Effector memory CD8-positive, alpha-beta T cell (primary cell): ENCODE data around the gene PLCD1.

Experiments
- ATAC-seq: fragments of 150-1000 bp; cut with Tn5 transposase; replicated peaks from 2 replicates; pipeline ENCODE4 v1.10.0; 2021; ENCODE audit warnings: mild to moderate bottlenecking, moderate library complexity
- DNase-seq, 3 experiments: peaks; one replicate each; pipeline ENCODE4 v3.0.0; 2021
- H3K27ac Mint-ChIP-seq, 2 donors: one replicate each; pipeline ENCODE4 v1.8.0; 2022; ENCODE audit warnings: mild to moderate bottlenecking in 2 of 2, mixed read lengths in 2 of 2, moderate library complexity in 2 of 2
- H3K27me3 Mint-ChIP-seq, 2 donors: one replicate each; pipeline ENCODE4 v1.8.0; 2022; ENCODE audit warnings: mixed read lengths in 2 of 2
- H3K36me3 Mint-ChIP-seq: one replicate; pipeline ENCODE4 v1.8.0; 2022; ENCODE audit warnings: mild to moderate bottlenecking, moderate library complexity, mixed read lengths; ENCODE audit not compliant: insufficient read depth
- H3K4me1 Mint-ChIP-seq, 2 donors: one replicate each; pipeline ENCODE4 v1.8.0; 2022; ENCODE audit warnings: low read depth in 2 of 2, mixed read lengths in 2 of 2
- H3K4me3 Mint-ChIP-seq, 2 donors: one replicate each; pipeline ENCODE4 v1.8.0; 2022; ENCODE audit warnings: mild to moderate bottlenecking in 2 of 2, mixed read lengths in 2 of 2, moderate library complexity in 2 of 2
- H3K9me3 Mint-ChIP-seq, 2 donors: one replicate each; pipeline ENCODE4 v1.8.0; 2022; ENCODE audit warnings: mixed read lengths in 2 of 2

Gene PLCD1

DNA sequence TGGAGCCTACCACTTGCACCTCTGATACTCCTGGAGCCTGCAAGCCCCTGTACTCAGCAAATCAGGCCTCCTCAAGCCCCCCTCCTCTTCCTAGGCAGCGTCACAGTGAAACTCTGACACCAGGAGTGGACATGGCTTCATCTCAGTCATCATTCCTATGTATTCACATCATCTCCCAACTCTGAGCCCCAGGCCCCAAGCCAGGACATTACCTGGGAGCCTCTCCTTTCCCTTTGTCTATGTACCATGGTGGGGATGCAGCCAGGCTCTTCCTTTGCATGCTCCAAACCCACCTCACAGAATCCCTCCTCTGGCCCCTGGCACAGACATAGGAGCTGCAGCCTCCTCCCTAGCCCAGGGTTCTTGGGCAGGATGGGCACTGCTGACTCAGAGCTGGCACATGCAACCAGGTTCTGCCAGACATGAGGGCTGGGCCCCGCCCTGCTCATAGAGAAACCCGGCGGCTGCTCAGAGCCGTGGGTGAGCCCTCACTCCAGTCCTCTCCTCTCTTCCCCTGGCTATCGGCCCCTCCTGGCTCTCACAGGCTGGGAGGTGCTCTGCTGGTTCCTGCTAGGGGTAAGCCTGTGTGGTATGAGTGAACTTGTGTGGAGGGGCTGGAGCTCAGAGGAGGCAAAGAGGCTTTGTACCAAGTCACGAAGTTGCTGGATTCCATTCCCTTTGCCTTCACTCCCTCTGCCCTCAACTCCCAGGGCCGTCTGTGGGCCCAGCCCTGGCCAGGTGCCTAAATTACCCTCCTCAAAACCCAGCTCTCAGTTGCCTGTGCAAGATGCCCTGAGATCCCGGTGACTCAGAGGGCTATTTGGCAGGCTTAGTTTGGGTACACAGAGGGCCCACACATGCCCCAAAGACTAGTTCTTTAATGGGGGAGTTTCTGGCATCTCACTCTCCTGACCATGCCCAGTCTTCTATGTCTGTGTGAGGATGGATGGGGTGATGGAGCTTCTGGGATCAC lies 1.9 kb upstream of the PLCD1 start:
- H3K36me3 Mint-ChIP-seq: peaks cover 4% of the 10 kb centered on the region
- ATAC-seq: peak; percentile 83
- H3K27me3 Mint-ChIP-seq: no peaks in the 10 kb centered on the region
- H3K9me3 Mint-ChIP-seq: no peaks in the 10 kb centered on the region
- H3K27ac Mint-ChIP-seq: peak overlapping the region; percentile 56 to 94
- H3K4me1 Mint-ChIP-seq: peaks cover 23 to 32% of the 10 kb centered on the region in 2 donors
- DNase-seq: peak; percentile 19 to 34 (median 33)
- peak overlapping the region; percentile 78 to 80 for H3K4me3 Mint-ChIP-seq

DNA sequence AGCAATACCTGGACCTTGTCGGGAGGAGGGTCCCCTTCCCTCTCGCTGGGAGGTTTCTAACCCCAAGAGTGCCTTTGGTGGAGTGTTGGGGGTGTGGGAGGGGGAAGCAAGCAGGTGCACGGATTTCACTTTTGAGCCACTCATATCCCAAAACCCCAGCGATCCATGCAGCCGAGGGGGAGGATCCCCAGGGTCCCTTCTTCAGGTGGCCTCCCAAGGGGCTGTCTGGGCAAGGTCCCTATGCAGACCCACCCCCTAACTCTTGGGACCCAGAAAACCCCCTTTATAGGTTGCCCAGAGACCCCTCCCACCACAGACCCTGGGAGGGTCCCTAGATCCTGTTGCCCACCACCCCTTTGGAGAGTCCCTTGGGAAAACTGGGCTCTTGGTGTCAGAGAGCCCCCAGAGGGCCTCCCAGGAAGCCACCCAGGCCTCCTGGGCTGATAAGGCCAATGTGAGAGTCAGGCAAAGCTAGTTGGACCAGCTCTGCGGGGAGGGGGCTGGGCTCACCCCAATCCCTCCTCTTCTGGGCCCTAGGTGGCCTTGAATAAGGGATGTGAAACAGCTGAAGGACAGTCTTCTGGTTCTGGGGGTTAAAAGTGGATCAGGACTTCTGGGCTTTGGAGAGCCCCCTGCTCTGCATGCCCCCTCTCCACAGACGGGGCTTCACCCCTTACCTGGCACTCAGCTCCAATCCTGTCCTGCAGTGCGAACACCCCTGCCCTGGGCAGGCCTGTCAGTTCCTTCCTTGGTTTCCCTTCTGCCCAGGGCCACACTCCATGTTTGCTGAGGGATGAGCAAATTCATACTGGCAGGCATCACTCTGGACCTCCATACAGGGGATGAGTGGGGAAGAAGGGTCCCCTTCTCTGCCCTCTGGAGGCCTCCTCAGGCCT lies 932 bp upstream of the PLCD1 start:
- no peaks in the 10 kb centered on the region for H3K27me3 Mint-ChIP-seq

GRCh38 chr3:38028621-38029361 lies 651 bp downstream of the PLCD1 start:
- Mint-ChIP-seq H3K27ac (peak overlapping the region in 1 of 2 donors; percentile 94), H3K4me3 (peak overlapping the region; percentile 78 to 80), H3K4me1 (peaks cover 37 to 38% of the 10 kb centered on the region in 2 donors), H3K27me3 (no peaks in the 10 kb centered on the region), H3K36me3 (peaks cover 4% of the 10 kb centered on the region), H3K9me3 (no peaks in the 10 kb centered on the region)
- no peak for ATAC-seq
- no peak for DNase-seq

More for the DNA sequence above, 932 bp upstream of the PLCD1 start:
- peaks cover 4% of the 10 kb centered on the region for H3K36me3 Mint-ChIP-seq
- H3K27ac Mint-ChIP-seq: peak overlapping the region; percentile 73 to 94
- peak overlapping the region; percentile 78 to 80 for H3K4me3 Mint-ChIP-seq
- ATAC-seq: no peak
- H3K9me3 Mint-ChIP-seq: no peaks in the 10 kb centered on the region
- DNase-seq: no peak
- peaks cover 28 to 36% of the 10 kb centered on the region in 2 donors for H3K4me1 Mint-ChIP-seq

- no peak for ATAC-seq
Observed at GRCh38 chr3:38027466-38028465, 1.7 kb downstream of the PLCD1 start.

GRCh38 chr3:38026856-38027255 lies 2.6 kb downstream of the PLCD1 start:
- H3K4me1 Mint-ChIP-seq: peaks cover 43 to 56% of the 10 kb centered on the region in 2 donors
- no peaks in the 10 kb centered on the region for H3K27me3 Mint-ChIP-seq
- H3K36me3 Mint-ChIP-seq: peaks cover 4% of the 10 kb centered on the region
- H3K9me3 Mint-ChIP-seq: no peaks in the 10 kb centered on the region
- peak overlapping the region in 1 of 2 donors; percentile 8 for H3K4me3 Mint-ChIP-seq
- no peak overlapping the region for H3K27ac Mint-ChIP-seq
- DNase-seq: no peak
- no peak for ATAC-seq

More at GRCh38 chr3:38027466-38028465, 1.7 kb downstream of the PLCD1 start:
- DNase-seq: no peak
- Mint-ChIP-seq H3K36me3 (peaks cover 4% of the 10 kb centered on the region), H3K4me3 (peak overlapping the region; percentile 78 to 80), H3K27me3 (no peaks in the 10 kb centered on the region), H3K4me1 (peaks cover 42 to 49% of the 10 kb centered on the region in 2 donors), H3K27ac (peak overlapping the region in 1 of 2 donors; percentile 94), H3K9me3 (no peaks in the 10 kb centered on the region)

- ATAC-seq (no peak), DNase-seq (no peak)
- Mint-ChIP-seq H3K4me1 (peaks cover 39 to 55% of the 10 kb centered on the region in 2 donors), H3K9me3 (no peaks in the 10 kb centered on the region), H3K4me3 (peak overlapping the region; percentile 91 to 93), H3K36me3 (peaks cover 19% of the 10 kb centered on the region), H3K27me3 (no peaks in the 10 kb centered on the region), H3K27ac (peak overlapping the region; percentile 94 to 95)
Observed at GRCh38 chr3:38022896-38023709, 6.3 kb downstream of the PLCD1 start.

GRCh38 chr3:38022301-38022700 lies 7.1 kb downstream of the PLCD1 start:
- H3K27me3 Mint-ChIP-seq: no peaks in the 10 kb centered on the region
- peak overlapping the region in 1 of 2 donors; percentile 7 for H3K4me3 Mint-ChIP-seq
- H3K36me3 Mint-ChIP-seq: peaks cover 17% of the 10 kb centered on the region
- H3K27ac Mint-ChIP-seq: peak overlapping the region; percentile 49 to 83
- H3K4me1 Mint-ChIP-seq: peaks cover 34 to 52% of the 10 kb centered on the region in 2 donors
- no peak for ATAC-seq
- DNase-seq: no peak
- H3K9me3 Mint-ChIP-seq: no peaks in the 10 kb centered on the region

- H3K27me3 Mint-ChIP-seq: no peaks in the 10 kb centered on the region
- H3K4me1 Mint-ChIP-seq: peaks cover 34 to 52% of the 10 kb centered on the region in 2 donors
- peaks cover 20% of the 10 kb centered on the region for H3K36me3 Mint-ChIP-seq
- peak overlapping the region; percentile 49 to 83 for H3K27ac Mint-ChIP-seq
- no peak overlapping the region for H3K4me3 Mint-ChIP-seq
- no peaks in the 10 kb centered on the region for H3K9me3 Mint-ChIP-seq
- ATAC-seq: no peak
- DNase-seq: no peak
Observed at GRCh38 chr3:38021196-38021595, 8.2 kb downstream of the PLCD1 start.

DNA sequence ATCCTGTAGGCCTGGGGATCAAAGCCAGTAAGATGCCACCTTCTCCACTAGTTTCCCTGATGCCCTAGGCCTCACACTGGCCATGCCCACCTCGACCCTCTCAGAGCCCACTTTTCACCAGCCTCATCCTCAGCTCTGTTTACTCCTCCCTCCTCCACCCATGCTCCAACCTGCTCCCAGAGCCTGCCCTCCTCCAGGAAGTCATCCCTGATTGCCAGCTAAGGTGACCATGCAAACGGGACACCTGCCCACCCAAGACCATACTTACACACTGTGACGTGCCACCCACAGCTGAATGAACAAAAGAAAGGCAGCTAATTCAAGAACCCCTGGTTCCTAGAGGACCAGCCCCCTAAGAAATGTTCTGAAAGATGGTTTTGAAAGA lies 9.1 kb downstream of the PLCD1 start:
- Mint-ChIP-seq H3K9me3 (no peaks in the 10 kb centered on the region), H3K4me3 (no peak overlapping the region), H3K27me3 (no peaks in the 10 kb centered on the region), H3K4me1 (peaks cover 29 to 46% of the 10 kb centered on the region in 2 donors), H3K36me3 (peaks cover 21% of the 10 kb centered on the region), H3K27ac (peak overlapping the region; percentile 5 to 90)
- no peak for DNase-seq
- no peak for ATAC-seq

- Mint-ChIP-seq H3K4me1 (peaks cover 29 to 43% of the 10 kb centered on the region in 2 donors), H3K4me3 (no peak overlapping the region), H3K9me3 (no peaks in the 10 kb centered on the region), H3K36me3 (peaks cover 24% of the 10 kb centered on the region), H3K27me3 (no peaks in the 10 kb centered on the region), H3K27ac (peak overlapping the region; percentile 5 to 90)
- ATAC-seq (no peak), DNase-seq (no peak)
Observed at GRCh38 chr3:38019658-38020341, 9.6 kb downstream of the PLCD1 start.
